ENCODE data around the gene PUM2.

DNA sequence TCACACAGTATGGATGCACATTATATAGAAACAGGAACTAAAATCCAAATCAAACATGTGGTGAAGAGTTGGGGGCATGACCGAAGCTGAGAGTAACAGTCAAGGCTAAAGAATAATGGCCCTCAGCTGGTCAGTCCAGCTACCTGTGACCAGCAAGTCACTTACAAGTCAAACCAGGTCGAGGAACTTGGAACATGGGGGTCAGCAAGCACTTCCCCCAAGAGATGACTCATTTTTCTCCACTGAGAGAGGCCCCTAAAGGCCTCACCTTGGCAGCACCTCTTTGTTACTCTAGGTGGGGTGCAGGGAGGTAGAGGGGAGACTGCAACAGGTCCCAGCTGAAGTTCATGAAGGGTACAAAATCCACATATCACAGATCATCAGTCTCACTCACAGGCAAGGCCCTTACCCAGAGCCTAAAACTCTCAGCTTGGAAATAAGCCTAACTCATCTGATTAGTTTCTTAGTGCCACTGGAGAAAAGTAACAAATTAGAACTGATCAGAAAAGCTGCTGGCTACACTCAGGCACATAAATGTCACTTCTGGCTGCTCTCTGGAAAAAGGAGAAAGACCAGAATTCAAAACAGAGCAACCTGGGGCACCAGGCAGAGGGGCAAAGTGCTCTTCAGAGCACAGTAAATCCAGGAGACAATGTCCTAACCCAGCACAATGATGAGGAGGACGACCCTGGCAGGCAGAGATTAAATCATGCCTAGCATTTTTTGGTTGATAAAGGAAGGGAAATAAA lies 129.7 kb downstream of the PUM2 start:
- no peak for TF ChIP-seq CTCF (IDR thresholded peaks at IDR 0.05)
- TF ChIP-seq POLR2A (IDR thresholded peaks at IDR 0.05): no peak
